GM10266 (cell line): ENCODE measurements around the gene PTPRN2.

Source experiments
- DNase-seq: peaks from one replicate; pipeline ENCODE4 v3.0.0; 2012; ENCODE audit errors: extremely low spot score
- CTCF ChIP-seq: IDR thresholded peaks from 2 replicates; pipeline ENCODE4 v1.5.1; 2012; ENCODE audit warnings: mild to moderate bottlenecking, low read depth; ENCODE audit not compliant: control insufficient read depth, insufficient read depth; ENCODE audit errors: missing control alignments

PTPRN2 gene

DNA sequence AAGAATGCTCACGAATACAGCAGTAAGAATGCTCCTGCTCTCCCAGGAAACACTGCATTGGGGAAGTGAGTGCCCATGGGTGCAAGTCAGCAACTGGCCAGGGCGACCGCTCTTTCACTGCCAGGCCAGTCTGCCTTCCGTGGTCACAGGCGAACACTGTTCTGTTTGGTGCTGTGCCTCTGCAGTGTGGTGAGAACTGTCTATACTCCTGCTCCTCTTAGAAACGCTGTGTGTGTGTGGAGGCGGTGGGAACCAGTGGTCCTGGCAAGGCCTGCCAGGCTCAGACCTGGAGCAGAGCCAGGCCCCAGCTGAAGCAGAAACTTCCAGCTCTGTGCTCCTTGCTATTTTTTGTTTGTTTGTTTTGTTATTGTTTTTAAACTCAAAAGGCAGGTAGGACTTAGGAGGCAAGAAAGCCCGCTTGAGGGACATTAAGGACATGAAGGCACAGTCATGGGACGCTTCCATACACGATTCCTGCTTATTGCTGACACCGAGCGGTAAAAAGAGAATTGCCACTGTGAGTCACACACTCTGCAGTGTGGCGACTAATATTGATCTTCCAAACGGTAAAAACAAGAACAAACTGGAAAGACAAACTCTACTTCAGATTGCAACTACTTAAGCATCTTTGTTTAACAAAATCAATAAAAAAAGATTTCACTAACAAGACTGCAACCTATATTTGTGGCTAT lies 820.0 kb downstream of the PTPRN2 start:
- no peak for DNase-seq

DNA sequence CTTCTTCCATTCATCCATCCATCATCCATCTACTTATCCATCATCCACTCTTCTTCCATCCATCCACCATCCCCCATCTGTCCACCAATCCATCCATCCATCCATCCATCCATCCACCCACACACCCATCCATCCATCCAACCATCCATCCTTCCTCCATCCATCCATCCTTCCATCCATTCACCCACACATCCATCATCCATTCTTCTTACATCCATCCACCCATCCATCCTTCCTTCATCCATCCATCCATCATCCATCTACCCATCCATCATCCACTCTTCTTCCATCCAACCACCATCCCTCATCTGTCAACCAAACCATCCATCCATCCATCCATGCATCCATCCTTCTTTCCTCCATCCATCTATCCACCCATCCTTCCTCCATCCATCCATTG lies 821.5 kb downstream of the PTPRN2 start:
- no peak for TF ChIP-seq CTCF

More for the DNA sequence above, 820.0 kb downstream of the PTPRN2 start:
- no peak for TF ChIP-seq CTCF

GRCh38 chr7:157764946-157765537 lies 822.6 kb downstream of the PTPRN2 start:
- no peak for DNase-seq
- no peak for TF ChIP-seq CTCF

More for the DNA sequence above, 821.5 kb downstream of the PTPRN2 start:
- DNase-seq: no peak

DNA sequence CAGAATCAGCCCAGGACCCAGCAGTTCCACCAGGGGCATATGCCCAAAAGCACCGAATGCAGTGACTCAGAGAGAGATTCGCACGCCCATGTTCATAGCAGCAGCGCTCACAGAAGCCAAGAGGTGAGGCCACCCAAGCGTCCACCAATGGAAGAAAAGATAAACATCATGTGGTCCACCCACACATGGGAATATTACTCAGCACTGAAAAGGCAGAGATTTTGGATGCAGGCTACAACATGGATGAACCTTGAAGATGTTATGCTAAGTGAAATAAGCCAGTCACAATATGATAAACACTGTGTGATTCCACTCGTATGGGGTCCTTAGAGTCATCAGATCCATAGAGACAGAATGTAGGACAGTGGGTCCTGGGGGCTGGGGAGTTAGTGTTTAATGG lies 823.4 kb downstream of the PTPRN2 start:
- no peak for TF ChIP-seq CTCF
- no peak for DNase-seq

- TF ChIP-seq CTCF: no peak
- DNase-seq: no peak
These were observed 824.2 kb downstream of the PTPRN2 start for GRCh38 chr7:157763279-157764000.

DNA sequence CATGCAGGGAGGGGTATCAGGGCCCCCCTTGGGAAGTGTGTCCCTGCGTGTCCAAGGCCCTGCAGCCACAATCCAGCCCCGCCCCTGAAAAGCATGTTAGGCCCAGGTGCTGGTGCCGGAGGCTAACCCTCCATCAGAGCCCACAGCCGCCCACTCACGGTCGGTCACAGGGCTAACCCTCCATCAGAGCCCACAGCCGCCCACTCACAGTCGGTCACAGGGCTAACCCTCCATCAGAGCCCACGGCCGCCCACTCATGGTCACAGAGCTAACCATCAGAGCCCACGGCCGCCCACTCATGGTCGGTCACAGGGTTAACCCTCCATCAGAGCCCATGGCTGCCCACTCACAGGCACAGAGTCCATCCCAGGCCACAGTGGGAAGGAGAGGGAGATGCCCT lies 824.8 kb downstream of the PTPRN2 start:
- no peak for TF ChIP-seq CTCF
- DNase-seq: no peak
